Dedifferentiated amniotic fluid mesenchymal stem cell (primary cell): ENCODE data around the gene SMCHD1.
"Not testable (repeated sequence)": the region's sequence is repeated elsewhere in the genome, so short reads cannot be mapped to it uniquely, and the experiment has no call there.

Experiments used
- DNase-seq: peaks from one replicate; pipeline ENCODE4 v3.0.0-alpha.2; 2016; ENCODE audit errors: extremely low spot score

SMCHD1 gene

DNA sequence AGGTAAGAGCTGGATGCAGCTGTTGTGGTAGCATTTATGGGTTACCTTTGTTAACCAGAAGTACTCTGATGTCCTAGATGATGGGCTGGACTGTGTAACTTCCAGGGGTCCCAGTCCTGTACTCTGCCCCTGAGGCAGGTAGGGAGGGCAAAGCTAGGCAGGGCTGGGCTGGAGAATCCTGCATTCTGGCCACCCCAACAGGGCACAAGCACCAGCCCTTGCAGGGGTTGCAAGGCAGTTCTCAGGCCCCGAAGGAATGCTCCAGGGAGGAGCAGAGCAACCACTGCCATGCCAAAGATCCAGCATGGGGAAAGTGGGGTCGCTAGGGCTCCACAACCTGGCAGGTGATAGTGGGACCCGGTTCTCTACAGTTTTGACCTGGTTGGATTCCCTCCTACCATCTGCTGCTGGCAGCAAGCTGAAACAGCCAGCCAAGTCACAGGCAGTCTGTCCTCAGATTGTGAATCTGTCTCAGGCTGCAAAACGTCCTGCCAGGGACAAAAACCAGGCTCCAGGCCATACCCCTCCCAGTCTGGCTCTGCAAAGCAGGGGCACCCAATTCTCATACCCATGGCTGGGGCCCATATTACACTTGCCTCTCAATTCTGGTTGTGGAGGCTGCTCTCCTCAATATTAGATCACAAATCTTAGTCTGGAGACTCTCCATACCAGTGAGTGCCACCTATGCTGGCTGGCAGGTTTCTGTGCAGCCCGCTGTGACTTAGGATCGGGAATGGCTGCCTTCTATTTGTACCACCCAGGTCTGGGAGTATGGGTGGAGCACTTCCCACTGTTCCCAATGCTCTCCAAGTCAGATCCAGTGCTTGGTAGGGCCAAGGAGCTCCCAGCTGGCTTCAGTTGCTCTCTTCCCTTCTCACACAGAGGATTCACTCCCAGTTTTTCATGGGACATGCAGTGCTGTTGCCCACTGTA, 61.1 kb downstream of the SMCHD1 start:
- DNase-seq = no peak

DNA sequence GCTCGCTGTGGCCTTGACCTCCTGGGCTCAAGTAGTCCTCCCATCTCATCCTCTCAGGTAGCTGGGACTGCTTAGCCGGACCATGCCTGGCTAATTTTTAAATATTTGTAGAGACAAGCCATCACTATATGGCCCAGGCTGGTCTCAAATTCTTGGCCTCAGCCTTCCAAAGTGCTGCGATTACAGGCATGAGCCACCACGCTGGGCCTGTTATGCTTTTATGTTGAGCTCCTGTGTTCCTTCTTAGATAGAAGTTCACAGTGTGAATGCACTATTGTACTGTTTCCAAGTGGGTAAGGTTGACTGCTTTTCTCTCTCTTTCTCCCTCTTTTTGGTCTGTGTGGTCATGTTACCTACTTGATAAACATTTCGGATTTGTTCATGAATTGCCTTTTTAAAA, 61.9 kb downstream of the SMCHD1 start:
- DNase-seq = no peak

DNA sequence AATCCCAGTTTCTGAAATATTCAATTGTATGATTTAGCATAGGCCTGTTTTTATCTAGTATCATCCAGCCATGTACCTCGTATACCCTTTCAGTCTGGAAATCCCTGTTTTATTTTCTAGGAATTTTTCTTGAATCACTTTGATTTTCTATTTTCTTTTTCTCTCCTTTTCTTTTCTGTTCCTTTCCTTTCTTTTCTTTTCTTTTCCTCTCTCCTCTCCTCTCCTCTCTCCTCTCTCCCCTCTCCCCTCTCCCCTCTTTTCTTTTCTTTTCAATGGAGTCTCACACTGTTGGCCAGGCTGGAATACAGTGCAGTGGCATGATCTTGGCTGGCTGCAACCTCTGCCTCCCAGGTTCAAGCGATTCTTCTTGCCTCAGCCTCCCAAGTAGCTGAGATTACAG, 63.5 kb downstream of the SMCHD1 start:
- DNase-seq = no peak

DNA sequence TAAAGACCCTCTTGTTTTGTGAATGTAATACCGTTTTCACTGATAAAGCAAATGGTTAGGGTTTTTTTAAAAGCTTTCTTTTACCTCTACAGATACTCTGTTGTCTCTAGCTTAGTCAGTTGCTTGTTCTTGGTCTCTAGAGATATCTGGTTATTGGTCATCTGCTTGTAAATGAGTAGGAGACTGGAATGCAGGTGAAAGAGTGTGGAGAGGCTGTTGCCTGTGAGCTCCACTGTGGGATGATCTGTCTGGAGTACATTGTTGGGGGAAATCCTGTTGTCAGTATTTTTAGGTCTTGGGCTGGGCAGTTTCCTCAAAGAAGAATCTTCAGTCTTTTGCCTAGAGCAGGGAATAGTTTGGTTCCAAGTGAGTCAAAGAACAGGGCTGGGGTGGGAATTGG, 67.7 kb downstream of the SMCHD1 start:
- DNase-seq = no peak

DNA sequence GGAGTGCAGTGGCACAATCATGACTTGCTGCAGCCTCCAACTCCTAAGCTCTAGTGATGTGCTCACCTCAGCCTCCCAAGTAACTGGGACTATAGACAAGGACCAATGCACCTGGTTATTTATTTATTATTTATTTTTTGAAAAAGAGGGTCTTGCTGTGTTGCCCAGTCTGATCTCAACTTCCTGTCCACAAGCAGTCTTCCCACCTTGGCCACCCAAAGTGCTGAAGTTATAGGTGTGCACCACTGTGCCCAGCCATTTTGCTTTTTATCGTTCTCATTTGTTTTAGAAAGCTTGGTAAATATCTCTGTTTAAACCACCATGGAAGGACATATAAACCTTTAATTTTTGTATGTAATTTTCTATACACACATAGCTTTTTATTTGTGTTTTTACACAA, 74.2 kb downstream of the SMCHD1 start:
- DNase-seq = no peak

DNA sequence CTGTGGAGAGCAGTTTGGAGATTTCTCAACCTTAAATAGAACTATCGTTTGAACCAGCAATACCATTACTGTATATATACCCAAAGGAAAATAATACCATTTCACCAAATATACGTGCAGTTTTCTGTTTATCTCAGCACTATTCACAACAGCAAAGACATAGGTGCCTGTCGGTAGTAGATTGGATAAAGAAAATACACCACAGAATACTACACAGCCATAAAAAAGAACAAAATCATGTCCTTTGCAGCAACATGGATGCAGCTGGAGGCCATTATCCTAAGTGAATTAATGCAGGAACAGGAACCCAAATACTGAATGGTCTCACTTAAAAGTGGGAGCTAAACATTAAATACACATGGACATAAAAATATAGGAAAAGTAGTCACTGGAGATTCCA, 81.3 kb downstream of the SMCHD1 start:
- DNase-seq = no peak

DNA sequence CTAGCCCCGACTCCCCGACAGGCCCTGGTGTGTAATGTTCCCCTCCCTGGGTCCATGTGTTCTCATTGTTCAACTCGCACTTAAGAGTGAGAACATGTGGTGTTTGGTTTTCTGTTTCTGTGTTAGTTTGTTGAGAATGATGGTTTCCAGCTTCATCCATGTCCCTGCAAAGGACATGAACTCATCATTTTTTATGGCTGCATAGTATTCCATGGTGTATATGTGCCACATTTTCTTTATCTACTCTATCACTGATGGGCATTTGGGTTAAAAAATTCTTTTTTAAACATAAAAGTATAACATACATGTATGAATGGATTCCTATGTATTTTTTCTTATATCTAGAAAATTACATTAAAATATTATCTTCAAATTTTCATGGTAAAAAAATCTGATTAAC, 84.6 kb downstream of the SMCHD1 start:
- DNase-seq = not testable (repeated sequence)

DNA sequence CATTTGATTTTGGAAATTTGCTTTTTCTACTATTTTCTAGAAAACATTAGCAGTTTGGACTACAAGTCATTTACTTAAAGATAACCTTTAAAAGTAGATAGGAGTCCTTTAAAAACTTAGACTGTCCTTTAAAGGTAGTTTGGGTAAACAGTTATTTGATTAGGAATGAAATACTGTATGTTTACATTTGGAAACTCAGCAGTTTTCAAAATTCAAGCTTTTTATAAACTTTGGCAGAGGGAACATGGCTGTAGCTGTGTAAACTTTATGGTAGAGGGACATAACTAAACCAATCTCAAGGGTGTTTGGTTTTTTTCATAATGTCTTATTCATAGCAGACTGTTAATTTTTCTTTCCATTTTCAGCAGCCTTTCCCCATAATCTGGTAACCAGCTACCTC, 90.7 kb downstream of the SMCHD1 start:
- DNase-seq = no peak

DNA sequence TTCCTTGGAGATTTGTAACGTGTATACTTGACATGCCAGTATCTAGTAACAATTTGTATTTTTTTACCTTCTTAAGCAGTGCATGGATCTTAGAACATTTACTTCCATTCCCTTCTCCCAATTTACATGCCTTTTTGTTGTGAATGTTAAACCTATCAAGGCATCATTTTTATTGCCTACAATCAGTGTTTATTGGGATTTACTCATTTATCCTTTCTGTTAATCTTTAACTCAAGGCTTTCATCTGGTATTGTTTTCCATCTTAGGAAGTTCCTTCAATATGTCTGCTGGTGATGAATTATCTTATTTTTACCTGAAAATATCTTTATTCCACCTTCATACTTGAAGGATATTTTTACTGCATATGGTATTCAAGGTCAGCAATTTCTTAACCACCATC, 102.8 kb downstream of the SMCHD1 start:
- no peak for DNase-seq

DNA sequence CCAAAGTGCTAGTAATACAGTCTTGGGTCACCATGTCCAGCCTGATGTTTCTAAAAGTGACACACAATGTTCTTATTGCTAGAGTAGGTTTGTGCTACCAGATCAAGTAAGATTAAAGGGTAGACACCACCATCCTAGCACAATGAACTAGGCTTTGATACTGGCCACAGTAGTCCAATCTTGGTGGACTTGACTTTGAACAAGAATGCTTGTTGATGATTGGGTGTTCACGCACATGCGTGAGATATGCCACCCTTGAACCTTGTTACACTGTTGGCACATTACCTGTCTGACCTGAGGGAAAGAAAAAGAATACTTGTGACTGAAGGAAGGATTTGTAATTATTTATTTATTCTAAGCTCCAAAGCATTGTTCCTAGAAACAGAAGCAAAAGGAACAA, 119.1 kb downstream of the SMCHD1 start:
- no peak for DNase-seq

DNA sequence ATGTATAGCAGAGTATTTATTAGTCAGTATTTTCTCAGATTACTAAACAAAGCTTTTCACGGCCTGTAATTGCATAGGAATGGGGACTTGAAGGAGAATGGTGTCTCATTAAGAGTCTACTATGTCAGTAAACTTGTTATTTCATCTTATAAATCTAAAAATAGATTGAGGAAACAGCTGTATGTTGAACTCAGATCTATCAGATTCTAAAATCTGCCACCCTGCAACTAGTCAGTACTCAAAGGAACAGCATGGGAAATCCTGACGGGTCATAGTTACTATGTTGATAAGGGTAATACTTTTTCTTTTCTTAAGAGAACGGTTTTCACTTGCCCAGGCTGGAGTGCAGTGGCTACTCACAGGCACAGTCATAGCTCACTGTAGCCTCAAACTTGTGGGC, 121.1 kb downstream of the SMCHD1 start:
- DNase-seq = no peak

DNA sequence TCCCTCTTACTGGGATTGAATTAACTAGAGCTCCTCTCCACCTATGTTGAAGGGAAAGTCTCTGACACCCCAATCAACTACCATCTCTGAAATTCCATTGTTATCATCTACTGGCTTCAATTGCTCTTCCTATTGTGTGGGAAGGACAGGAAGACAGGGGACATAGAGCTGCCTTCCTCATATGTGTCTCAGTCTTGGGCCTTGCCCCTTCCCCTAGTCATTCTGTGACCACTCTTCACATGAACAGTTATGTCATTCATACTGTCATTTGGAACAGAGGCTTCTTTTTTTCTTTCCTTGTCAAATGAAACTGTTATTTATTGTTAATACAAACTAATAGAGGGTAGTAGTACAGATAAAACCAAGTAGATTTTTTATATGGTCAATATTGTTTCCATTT, 121.7 kb downstream of the SMCHD1 start:
- no peak for DNase-seq

DNA sequence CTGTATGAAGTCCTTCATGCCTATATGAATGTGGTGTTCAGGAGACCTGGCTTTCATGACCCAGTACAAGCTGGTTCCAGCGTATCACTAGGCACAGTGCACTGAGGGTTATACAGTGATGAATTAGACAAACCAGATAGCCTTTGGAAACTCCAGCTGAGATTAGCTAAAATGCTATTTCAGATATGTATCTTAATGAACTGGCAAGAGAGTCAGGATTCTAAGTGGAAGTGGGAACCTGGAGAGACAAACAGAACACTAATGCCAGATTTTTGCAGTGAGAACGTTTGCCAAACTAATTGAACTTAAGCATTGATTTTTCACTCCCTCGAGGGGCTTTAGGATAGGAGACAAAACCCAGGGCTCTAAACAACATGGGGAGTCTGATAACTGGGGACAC, 125.2 kb downstream of the SMCHD1 start:
- DNase-seq = no peak

DNA sequence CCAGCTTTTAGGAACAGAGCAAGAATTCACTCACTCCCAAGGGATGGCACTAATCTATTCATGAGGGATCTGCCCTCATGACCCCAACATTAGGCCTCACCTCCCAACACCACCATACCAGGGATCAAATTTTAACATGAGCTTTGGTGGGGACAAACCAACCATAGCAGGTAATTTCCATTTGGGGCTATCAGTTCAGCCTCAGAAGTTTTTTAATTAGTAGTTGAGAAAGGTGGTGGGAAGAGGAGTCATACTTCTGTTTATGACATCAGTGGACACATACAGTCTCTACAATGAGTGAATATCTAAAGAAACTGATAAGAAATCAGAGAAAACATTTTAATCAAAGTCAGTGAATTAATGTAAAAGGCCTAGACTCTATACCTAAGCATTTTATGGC, 131.7 kb downstream of the SMCHD1 start:
- DNase-seq = no peak

DNA sequence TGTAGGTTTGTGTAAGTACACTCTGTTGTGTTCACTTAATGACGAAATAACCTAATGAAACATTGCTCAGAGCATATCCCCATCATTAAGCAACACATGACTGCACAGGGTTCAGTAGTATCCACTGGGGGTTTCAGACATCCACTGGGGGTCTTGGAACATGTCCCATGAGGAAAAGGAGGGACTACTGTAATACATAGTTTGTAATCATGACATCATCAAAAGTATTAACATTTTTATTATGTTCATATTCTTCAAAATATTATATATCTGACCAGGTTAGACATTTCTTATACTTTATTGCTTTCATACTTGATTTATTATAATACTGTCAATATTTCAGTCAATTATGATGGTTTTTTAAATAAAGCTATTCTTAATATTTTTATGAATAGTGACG, 136.9 kb downstream of the SMCHD1 start:
- no peak for DNase-seq

DNA sequence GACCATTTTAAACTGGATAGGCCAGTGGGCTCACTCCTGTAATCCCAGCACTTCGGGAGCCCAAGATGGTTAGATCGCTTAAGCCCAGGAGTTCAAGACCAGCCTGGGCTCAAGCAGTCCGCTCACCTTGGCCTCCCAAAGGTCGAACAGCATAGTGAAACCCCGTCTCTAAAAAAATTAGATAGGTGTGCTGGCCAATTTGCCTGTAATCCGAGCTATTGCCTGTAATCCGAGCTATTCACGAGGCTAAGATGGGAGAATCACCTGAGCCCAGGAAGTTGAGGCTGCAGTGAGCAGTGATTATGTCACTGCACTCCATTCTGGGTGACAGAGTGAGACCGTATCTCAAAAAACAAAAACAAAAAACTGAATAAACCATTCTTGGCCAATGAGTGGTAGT, 138.6 kb downstream of the SMCHD1 start:
- no peak for DNase-seq

DNA sequence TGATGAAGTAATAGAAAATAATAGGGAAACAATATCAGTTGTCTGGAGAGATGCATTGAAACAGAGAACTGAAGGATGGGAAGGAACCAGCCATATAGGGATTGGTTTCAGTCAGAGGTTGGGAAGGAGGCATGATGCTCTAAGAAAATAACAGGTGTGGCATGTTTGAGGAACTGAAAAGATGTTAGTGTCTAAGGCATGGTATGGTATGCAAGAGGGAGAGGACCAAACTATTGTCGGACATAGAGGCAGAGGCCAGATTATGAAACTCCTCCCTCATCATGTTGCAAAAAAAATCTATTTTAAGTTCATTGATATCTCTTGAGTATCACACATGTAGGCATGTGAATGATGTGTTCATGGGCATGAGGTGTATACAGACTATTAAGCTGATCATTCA, 142.4 kb downstream of the SMCHD1 start:
- DNase-seq = no peak

DNA sequence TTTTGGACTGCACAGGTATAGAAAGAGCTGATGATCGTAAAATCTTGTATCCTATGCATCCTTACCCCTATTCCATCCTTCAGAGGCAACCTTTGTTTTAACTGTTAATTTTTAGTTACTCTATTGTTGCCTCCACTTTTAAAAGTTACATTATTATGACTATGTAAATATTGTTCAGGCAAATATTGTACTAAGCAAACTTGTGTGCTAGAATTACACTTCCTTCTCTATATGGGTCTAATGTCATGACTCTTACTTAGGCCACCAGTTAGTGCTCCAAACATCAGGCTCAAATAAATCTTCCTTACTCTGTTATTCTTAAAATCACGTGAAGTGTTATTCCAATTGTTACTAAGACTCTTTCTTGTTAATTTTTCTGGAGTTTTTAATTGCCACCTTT, 143.8 kb downstream of the SMCHD1 start:
- no peak for DNase-seq

DNA sequence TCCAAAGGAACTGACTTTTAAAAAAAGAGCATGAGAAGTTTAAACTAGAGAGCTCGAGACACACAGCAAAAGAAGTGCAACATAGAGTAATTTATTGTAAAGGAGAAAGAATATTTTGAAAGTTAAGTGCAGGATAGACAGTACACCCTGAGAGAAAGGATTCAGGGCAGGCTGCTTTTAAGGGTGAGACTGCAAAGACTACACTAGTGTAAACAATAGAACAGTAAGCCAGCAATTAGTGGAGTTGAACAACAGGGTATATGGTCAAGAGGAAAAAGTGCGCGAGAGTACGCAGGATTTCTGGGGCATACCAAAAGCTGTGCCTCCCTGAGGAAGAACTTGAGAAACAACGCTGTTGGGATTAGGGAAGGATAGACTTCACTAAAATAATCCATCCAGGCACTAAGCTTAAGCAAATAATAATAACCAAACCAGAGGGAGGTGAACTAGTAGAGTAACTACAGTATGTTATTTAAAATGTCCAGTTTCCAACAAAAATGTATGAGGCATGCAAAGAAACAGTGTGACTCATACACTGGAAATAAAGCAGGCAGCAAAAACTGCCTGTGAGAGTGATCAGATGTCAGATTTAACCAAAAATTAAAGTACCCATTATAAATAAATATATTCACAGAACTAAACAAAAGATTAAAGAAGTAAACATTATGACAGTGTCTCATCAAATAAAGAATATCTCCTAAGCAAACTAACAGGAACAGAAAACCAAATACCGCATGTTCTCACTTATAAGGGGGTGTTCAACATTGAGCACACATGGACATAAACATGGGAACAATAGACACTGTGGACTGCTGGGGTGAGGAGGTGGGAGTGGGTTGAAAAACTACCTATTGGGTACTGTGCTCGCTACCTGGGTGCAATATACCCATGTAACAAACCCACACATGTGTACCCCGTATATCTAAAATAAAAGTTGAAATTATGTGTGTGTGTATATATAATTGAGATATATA, 150.7 kb downstream of the SMCHD1 start:
- peak; percentile 30 for DNase-seq

DNA sequence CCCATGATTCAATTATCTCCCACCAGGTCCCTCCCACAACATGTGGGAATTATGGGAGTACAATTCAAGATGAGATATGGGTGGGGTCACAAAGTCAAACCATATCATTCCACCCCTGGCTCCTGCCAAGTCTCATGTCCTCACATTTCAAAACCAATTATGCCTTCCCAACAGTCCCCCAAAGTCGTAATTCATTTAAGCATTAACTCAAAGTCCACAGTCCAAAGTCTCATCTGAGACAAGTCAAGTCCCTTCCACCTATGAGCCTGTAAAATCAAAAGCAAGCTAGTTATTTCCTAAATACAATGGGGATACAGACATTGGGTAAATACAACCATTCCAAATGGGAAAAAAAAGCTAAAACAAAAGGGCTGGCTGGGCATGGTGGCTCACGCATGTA, 153.1 kb downstream of the SMCHD1 start:
- DNase-seq = not testable (repeated sequence)

DNA sequence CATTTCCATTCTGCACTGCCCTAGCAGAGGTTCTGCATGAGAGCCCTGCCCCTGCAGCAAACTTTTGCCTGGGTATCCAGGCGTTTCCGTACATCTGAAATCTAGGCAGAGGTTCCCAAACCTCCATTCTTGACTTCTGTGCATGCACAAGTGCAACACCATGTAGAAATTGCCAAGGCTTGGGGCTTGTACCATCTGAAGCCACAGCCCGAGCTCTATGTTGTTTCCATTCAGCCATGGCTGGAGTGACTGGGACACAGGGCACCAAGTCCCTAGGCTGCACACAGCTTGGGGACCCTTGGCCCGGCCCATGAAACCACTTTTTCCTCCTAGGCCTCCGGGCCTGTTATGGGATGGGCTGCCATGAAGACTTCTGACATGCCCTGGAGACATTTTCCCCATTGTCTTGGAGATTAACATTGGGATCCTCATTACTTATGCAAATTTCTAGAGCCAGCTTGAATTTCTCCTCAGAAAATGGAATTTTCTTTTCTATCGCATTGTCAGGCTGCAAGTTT, 154.2 kb downstream of the SMCHD1 start:
- DNase-seq = not testable (repeated sequence)

DNA sequence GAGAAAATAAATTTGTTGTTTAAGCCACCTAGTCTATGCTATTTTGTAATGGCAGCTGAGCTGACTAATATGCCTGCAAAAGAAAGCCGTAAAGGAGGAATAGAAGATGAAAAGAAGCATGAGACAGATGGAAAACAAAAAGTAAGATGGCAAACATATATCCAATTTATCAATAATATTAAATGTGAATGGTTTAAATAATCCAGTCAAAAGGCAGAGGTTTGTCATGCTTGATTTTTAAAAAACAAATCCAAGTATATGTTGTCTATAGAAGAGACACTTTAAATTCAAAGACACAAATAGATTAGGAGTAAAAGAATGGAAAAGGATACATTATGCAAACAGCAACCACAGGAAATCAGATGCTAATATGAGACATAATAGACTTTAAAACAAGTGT, 155.9 kb downstream of the SMCHD1 start:
- DNase-seq = no peak

DNA sequence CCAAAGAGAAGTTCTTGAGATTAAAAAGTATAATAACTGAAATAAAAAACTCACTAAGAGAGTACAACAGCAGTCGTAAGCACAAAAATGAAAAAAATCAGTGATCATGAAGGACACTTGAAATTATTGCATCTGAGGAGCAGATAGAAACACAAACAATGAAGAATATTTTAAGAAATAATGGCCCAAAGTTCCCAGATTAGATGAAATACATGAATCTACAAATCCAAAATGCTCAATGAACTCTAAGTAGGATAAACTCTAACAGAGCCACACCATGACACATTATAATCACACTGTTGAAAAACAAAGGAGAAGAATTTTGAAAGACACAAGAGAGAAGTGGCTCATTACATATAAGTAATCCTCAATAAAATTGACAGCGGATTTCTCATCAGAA, 159.4 kb downstream of the SMCHD1 start:
- DNase-seq = no peak
